NCI-H2107 treated with DMSO at 0.1 percent for 48 hours (cell line): ENCODE measurements around the gene PLD3.
"Not testable (repeated sequence)": the region's sequence is repeated elsewhere in the genome, so short reads cannot be mapped to it uniquely, and the experiment has no call there.

Source experiments
- DNase-seq: peaks from one replicate; lab custom pipeline; 2025; ENCODE audit not compliant: unreplicated experiment; lab: John Stamatoyannopoulos, UW

Gene PLD3

GRCh38 chr19:40383668-40384248, 35.3 kb downstream of the PLD3 start:
- DNase-seq, result no peak

GRCh38 chr19:40387155-40387554, 38.7 kb downstream of the PLD3 start:
- no peak for DNase-seq

- no peak for DNase-seq
These were observed 40.0 kb downstream of the PLD3 start for GRCh38 chr19:40388481-40388880.

GRCh38 chr19:40389404-40390083, 41.0 kb downstream of the PLD3 start:
- no peak for DNase-seq

- no peak for DNase-seq
These were observed 41.7 kb downstream of the PLD3 start, which contains the start of gene HIPK4 for GRCh38 chr19:40390084-40390742. TSS of gene HIPK4 (minus strand) at chr19:40390181. CDS start at chr19:40389902, 279 bp downstream.

GRCh38 chr19:40392123-40392522, 43.6 kb downstream of the PLD3 start:
- no peak for DNase-seq

- no peak for DNase-seq
These were observed 44.5 kb downstream of the PLD3 start for GRCh38 chr19:40392894-40393517.

GRCh38 chr19:40393894-40394815, 45.7 kb downstream of the PLD3 start:
- no peak for DNase-seq

- no peak for DNase-seq
These were observed 46.3 kb downstream of the PLD3 start for GRCh38 chr19:40394816-40395210.

GRCh38 chr19:40395956-40396355, 47.5 kb downstream of the PLD3 start:
- DNase-seq, result no peak

- DNase-seq, result no peak
These were observed 48.5 kb downstream of the PLD3 start for GRCh38 chr19:40396886-40397567.

- DNase-seq, result no peak
These were observed 49.0 kb downstream of the PLD3 start for GRCh38 chr19:40397568-40397906.

GRCh38 chr19:40398417-40399131, 50.1 kb downstream of the PLD3 start:
- no peak for DNase-seq

- no peak for DNase-seq
These were observed 52.1 kb downstream of the PLD3 start for GRCh38 chr19:40400559-40400958.

- peak; percentile 13 for DNase-seq
These were observed 54.9 kb downstream of the PLD3 start for GRCh38 chr19:40403262-40403984.

GRCh38 chr19:40407714-40408597, 59.5 kb downstream of the PLD3 start:
- no peak for DNase-seq

- DNase-seq, result not testable (repeated sequence)
These were observed 60.1 kb downstream of the PLD3 start for GRCh38 chr19:40408598-40408925.

GRCh38 chr19:40410030-40410389, 61.5 kb downstream of the PLD3 start:
- DNase-seq, result no peak
